Type B pancreatic cell (in vitro differentiated cells): ENCODE results near the gene SYTL1. TPM values are rescaled to one million over a fixed set of nuclear protein-coding genes. Genes with fewer than 3 reads are reported as not detected.

ENCODE experiments used
- DNase-seq: peaks from one replicate; pipeline ENCODE4 v3.0.0; 2021; ENCODE audit warnings: mixed read lengths; ENCODE audit not compliant: unreplicated experiment; ENCODE audit errors: extremely low spot score
- H3K27ac Mint-ChIP-seq: 2 replicates; pipeline ENCODE4 v1.8.0; 2021; ENCODE audit warnings: mild to moderate bottlenecking, mixed read lengths
- H3K27me3 Mint-ChIP-seq: 2 replicates; pipeline ENCODE4 v1.8.0; 2021; ENCODE audit warnings: mixed read lengths
- H3K36me3 Mint-ChIP-seq: 2 replicates; pipeline ENCODE4 v1.8.0; 2021; ENCODE audit warnings: mixed read lengths
- H3K4me1 Mint-ChIP-seq: one replicate; pipeline ENCODE4 v1.8.0; 2021; ENCODE audit warnings: mixed read lengths; ENCODE audit not compliant: unreplicated experiment
- H3K4me3 Mint-ChIP-seq: 2 replicates; pipeline ENCODE4 v1.8.0; 2021; ENCODE audit warnings: mild to moderate bottlenecking, mixed read lengths
- H3K9me3 Mint-ChIP-seq: 2 replicates; pipeline ENCODE4 v1.8.0; 2021; ENCODE audit warnings: mixed read lengths
- CTCF ChIP-seq: fragments of 200-600 bp; sonication (generic); conservative IDR thresholded peaks from 2 replicates; pipeline ENCODE4 v1.5.0; 2021; ENCODE audit warnings: antibody characterized with exemption, mild to moderate bottlenecking
- total RNA-seq: library from RNA; stranded (reverse); gene quantifications from 2 replicates; pipeline ENCODE4 v1.2.1, GENCODE V29; 2021; ENCODE audit warnings: low replicate concordance

SYTL1 gene
- total RNA-seq, 1 donor from 2014 or later: 37.2 TPM

GRCh38 chr1:27343639-27344025 is 1.8 kb downstream of the SYTL1 start:
- Mint-ChIP-seq H3K9me3 (no peaks in the 10 kb centered on the region), H3K4me3 (peak overlapping the region; percentile 89)

GRCh38 chr1:27345272-27345671 is 3.5 kb downstream of the SYTL1 start:
- TF ChIP-seq CTCF: no peak
- no peaks in the 10 kb centered on the region for H3K27me3 Mint-ChIP-seq
- H3K9me3 Mint-ChIP-seq: no peaks in the 10 kb centered on the region
- H3K4me3 Mint-ChIP-seq: no peak overlapping the region
- peaks cover 22% of the 10 kb centered on the region for H3K4me1 Mint-ChIP-seq
- H3K27ac Mint-ChIP-seq: no peak overlapping the region
- DNase-seq: no peak
- peaks cover 4% of the 10 kb centered on the region for H3K36me3 Mint-ChIP-seq

More at GRCh38 chr1:27343639-27344025, 1.8 kb downstream of the SYTL1 start:
- DNase-seq: no peak
- Mint-ChIP-seq H3K27ac (peak overlapping the region; percentile 89), H3K27me3 (no peaks in the 10 kb centered on the region), H3K36me3 (peaks cover 4% of the 10 kb centered on the region), H3K4me1 (peaks cover 33% of the 10 kb centered on the region)
- no peak for TF ChIP-seq CTCF

GRCh38 chr1:27346357-27346756 is 4.5 kb downstream of the SYTL1 start:
- H3K27me3 Mint-ChIP-seq: peaks cover 4% of the 10 kb centered on the region
- H3K9me3 Mint-ChIP-seq: no peaks in the 10 kb centered on the region
- peak overlapping the region; percentile 63 for H3K4me3 Mint-ChIP-seq
- peaks cover 18% of the 10 kb centered on the region for H3K4me1 Mint-ChIP-seq
- no peak for TF ChIP-seq CTCF
- peaks cover 4% of the 10 kb centered on the region for H3K36me3 Mint-ChIP-seq
- no peak overlapping the region for H3K27ac Mint-ChIP-seq
- DNase-seq: no peak

- TF ChIP-seq CTCF: no peak
- H3K27ac Mint-ChIP-seq: peak overlapping the region; percentile 86
- DNase-seq: no peak
- H3K4me3 Mint-ChIP-seq: peak overlapping the region; percentile 70
- no peaks in the 10 kb centered on the region for H3K9me3 Mint-ChIP-seq
- H3K4me1 Mint-ChIP-seq: peaks cover 20% of the 10 kb centered on the region
- H3K36me3 Mint-ChIP-seq: peaks cover 4% of the 10 kb centered on the region
- peaks cover 4% of the 10 kb centered on the region for H3K27me3 Mint-ChIP-seq
Measured at GRCh38 chr1:27346991-27347624, 5.3 kb downstream of the SYTL1 start.

GRCh38 chr1:27348861-27349783 is 7.3 kb downstream of the SYTL1 start:
- no peak for DNase-seq
- peak overlapping the region; percentile 29 for H3K27ac Mint-ChIP-seq
- no peak for TF ChIP-seq CTCF
- H3K4me1 Mint-ChIP-seq: peaks cover 9% of the 10 kb centered on the region
- H3K9me3 Mint-ChIP-seq: no peaks in the 10 kb centered on the region
- peak overlapping the region; percentile 66 for H3K4me3 Mint-ChIP-seq
- peaks cover 4% of the 10 kb centered on the region for H3K27me3 Mint-ChIP-seq
- peaks cover 4% of the 10 kb centered on the region for H3K36me3 Mint-ChIP-seq
